Smooth muscle cell (in vitro differentiated cells): Measurements from ENCODE around the gene RAB13. TPM values are rescaled to one million over a fixed set of nuclear protein-coding genes. Genes with fewer than 3 reads are reported as not detected.
"Not testable (repeated sequence)": the region's sequence is repeated elsewhere in the genome, so short reads cannot be mapped to it uniquely, and the experiment has no call there.

Source experiments
- DNase-seq: peaks from one replicate; lab custom pipeline; 2025; ENCODE audit not compliant: unreplicated experiment; lab: John Stamatoyannopoulos, UW
- H2AFZ ChIP-seq: fragments of 200-600 bp; sonication (generic); 2 replicates; pipeline ENCODE4 v1.6.0; 2016; ENCODE audit warnings: antibody characterized with exemption, low read depth, mild to moderate bottlenecking
- H3F3A ChIP-seq: fragments of 200-600 bp; sonication (generic); 2 replicates; pipeline ENCODE4 v1.6.0; 2017; ENCODE audit warnings: antibody characterized with exemption, low read depth
- H3K27ac ChIP-seq: fragments of 200-600 bp; sonication (generic); 2 replicates; pipeline ENCODE4 v1.5.1; 2016; ENCODE audit warnings: low read depth, mild to moderate bottlenecking
- H3K27me3 ChIP-seq: fragments of 200-600 bp; sonication (generic); 2 replicates; pipeline ENCODE4 v1.6.1; 2016; ENCODE audit warnings: low read depth, mild to moderate bottlenecking
- H3K36me3 ChIP-seq: fragments of 200-600 bp; sonication (generic); 2 replicates; pipeline ENCODE4 v1.5.1; 2016; ENCODE audit warnings: low read depth
- H3K4me1 ChIP-seq: fragments of 200-600 bp; sonication (generic); 2 replicates; pipeline ENCODE4 v1.5.1; 2016; ENCODE audit warnings: low read depth
- H3K4me2 ChIP-seq: fragments of 200-600 bp; sonication (generic); 2 replicates; pipeline ENCODE4 v1.6.0; 2016; ENCODE audit warnings: mild to moderate bottlenecking
- H3K4me3 ChIP-seq: fragments of 200-600 bp; sonication (generic); 2 replicates; pipeline ENCODE4 v1.5.1; 2016; ENCODE audit warnings: mild to moderate bottlenecking
- H3K79me2 ChIP-seq: fragments of 200-600 bp; sonication (generic); 2 replicates; pipeline ENCODE4 v1.6.0; 2016; ENCODE audit warnings: low read depth, mild to moderate bottlenecking
- H3K9ac ChIP-seq: fragments of 200-600 bp; sonication (generic); 2 replicates; pipeline ENCODE4 v1.6.0; 2016; ENCODE audit warnings: low read depth
- H3K9me3 ChIP-seq: fragments of 200-600 bp; sonication (generic); replicated peaks from 2 replicates; pipeline ENCODE4 v1.5.1; 2016; ENCODE audit warnings: low read depth
- H4K20me1 ChIP-seq: fragments of 200-600 bp; sonication (generic); 2 replicates; pipeline ENCODE4 v1.6.0; 2016; ENCODE audit warnings: low read depth
- CTCF ChIP-seq: fragments of 200-600 bp; sonication (generic); IDR thresholded peaks from 2 replicates; pipeline ENCODE4 v1.5.1; 2017; ENCODE audit warnings: borderline replicate concordance, mild to moderate bottlenecking, antibody characterized with exemption; ENCODE audit not compliant: insufficient read depth, poor library complexity, severe bottlenecking
- WGBS: methylation state at CpG from one replicate; pipeline ENCODE4 v1.1.7; 2016; ENCODE audit warnings: low lambda C conversion rate; 5-methylcytosine and 5-hydroxymethylcytosine counted together
- polyA plus RNA-seq: library from polyadenylated mRNA; unstranded; fragments of >200 nt; fragmentation: Nextera tagmentation; extraction: Ambion mirVana; gene quantifications from 2 replicates; pipeline ENCODE4 v1.2.1, GENCODE V29; 2016
- total RNA-seq: library from RNA; depleted of rRNA; stranded (reverse); fragments of >200 nt; gene quantifications from 2 replicates; pipeline ENCODE4 v1.2.3, GENCODE V29; 2014

RAB13 gene
- total and polyA plus RNA-seq, 2 experiments from 2014 or later = 48.3 to 131 TPM

GRCh38 chr1:153987621-153988020, 1.5 kb upstream of the RAB13 start:
- 93% methylated on average over 8 of the region's 8 CpGs for WGBS
- Histone ChIP-seq H3F3A (peaks cover 4% of the 10 kb centered on the region), H3K27me3 (no peaks in the 10 kb centered on the region), H2AFZ (no peak overlapping the region), H3K27ac (no peak overlapping the region), H3K4me1 (peaks cover 25% of the 10 kb centered on the region), H4K20me1 (peaks cover 21% of the 10 kb centered on the region), H3K9me3 (no peaks in the 10 kb centered on the region), H3K79me2 (peaks cover 29% of the 10 kb centered on the region), H3K36me3 (no peaks in the 10 kb centered on the region), H3K4me3 (no peak overlapping the region), H3K4me2 (no peak overlapping the region), H3K9ac (no peak overlapping the region)
- DNase-seq = no peak
- no peak for TF ChIP-seq CTCF

- TF ChIP-seq CTCF = no peak
- Histone ChIP-seq H3K79me2 (peaks cover 13% of the 10 kb centered on the region), H3K4me2 (peak overlapping the region; percentile 87), H3K9me3 (no peaks in the 10 kb centered on the region), H3K27me3 (no peaks in the 10 kb centered on the region), H3K9ac (peak overlapping the region; percentile 66), H3K27ac (peak overlapping the region; percentile 75), H3K36me3 (no peaks in the 10 kb centered on the region), H4K20me1 (peaks cover 4% of the 10 kb centered on the region), H3F3A (no peaks in the 10 kb centered on the region), H3K4me1 (peaks cover 14% of the 10 kb centered on the region), H3K4me3 (peak overlapping the region; percentile 61), H2AFZ (peak overlapping the region; percentile 54)
- DNase-seq = peak; percentile 36
- WGBS = 3% methylated on average over 7 of the region's 7 CpGs
Observed at GRCh38 chr1:153985341-153985912, 712 bp downstream of the RAB13 start.

- TF ChIP-seq CTCF = no peak
- H3K4me3 ChIP-seq = peak overlapping the region; percentile 61
- H4K20me1 ChIP-seq = peaks cover 4% of the 10 kb centered on the region
- H3K4me1 ChIP-seq = peaks cover 14% of the 10 kb centered on the region
- H3F3A ChIP-seq = peaks cover 1% of the 10 kb centered on the region
- no peaks in the 10 kb centered on the region for H3K27me3 ChIP-seq
- H3K36me3 ChIP-seq = no peaks in the 10 kb centered on the region
- H3K4me2 ChIP-seq = peak overlapping the region; percentile 87
- H2AFZ ChIP-seq = no peak overlapping the region
- H3K79me2 ChIP-seq = peaks cover 13% of the 10 kb centered on the region
- H3K9me3 ChIP-seq = no peaks in the 10 kb centered on the region
- peak overlapping the region; percentile 75 for H3K27ac ChIP-seq
- no peak overlapping the region for H3K9ac ChIP-seq
- DNase-seq = no peak
- 77% methylated on average over 6 of the region's 6 CpGs for WGBS
Observed at GRCh38 chr1:153984123-153984894, 1.8 kb downstream of the RAB13 start.

DNA sequence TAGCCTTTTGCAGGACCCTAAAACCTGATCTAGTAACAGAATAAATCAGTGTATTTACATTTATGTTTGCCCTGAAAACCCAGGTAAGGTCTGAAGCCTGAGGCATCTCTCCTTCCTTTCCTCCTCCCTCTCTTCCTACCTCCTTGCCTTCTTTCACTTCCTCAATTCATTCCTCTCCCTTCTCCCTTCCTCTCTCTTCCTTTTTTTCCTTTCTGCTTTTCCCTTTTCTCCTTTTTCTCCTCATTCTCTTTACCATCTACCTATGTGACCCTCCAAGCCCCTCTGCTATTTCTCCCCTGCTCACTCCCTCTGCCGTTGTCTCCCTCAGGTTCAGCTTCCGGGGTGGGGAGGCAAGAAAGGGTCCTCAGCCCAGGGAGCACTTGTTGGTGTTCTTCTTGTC, 4.4 kb downstream of the RAB13 start:
- 96% methylated on average over 2 of the region's 2 CpGs for WGBS
- not testable (repeated sequence) for H3K9ac ChIP-seq, H3K36me3 ChIP-seq, H3K4me2 ChIP-seq, DNase-seq, H3K27ac ChIP-seq, H2AFZ ChIP-seq, H4K20me1 ChIP-seq, H3K27me3 ChIP-seq, H3K9me3 ChIP-seq, H3K4me3 ChIP-seq
- Histone ChIP-seq H3K4me1 (peaks cover 14% of the 10 kb centered on the region), H3K79me2 (peaks cover 20% of the 10 kb centered on the region), H3F3A (peaks cover 15% of the 10 kb centered on the region)

DNA sequence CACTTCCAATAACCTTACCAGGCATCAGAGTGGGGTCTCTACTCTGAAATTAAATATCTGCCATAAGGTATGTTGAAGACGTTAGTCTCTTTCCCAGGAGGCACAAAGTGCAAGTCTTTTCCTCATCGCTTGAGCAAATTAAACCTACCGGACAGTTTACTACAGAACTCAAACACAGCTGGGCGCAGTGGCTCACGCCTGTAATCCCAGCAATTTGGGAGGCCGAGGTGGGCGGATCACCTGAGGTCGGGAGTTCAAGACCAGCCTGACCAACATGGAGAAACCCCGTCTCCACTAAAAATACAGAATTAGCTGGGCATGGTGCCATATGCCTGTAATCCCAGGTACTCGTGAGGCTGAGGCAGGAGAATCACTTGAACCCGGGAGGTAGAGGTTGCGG, 7.0 kb downstream of the RAB13 start:
- H3K9me3 ChIP-seq, H3K27ac ChIP-seq, DNase-seq, H2AFZ ChIP-seq, H3K4me2 ChIP-seq, H3K4me3 ChIP-seq, H3K9ac ChIP-seq, H4K20me1 ChIP-seq, H3K4me1 ChIP-seq, H3K27me3 ChIP-seq, H3K36me3 ChIP-seq: not testable (repeated sequence)
- peaks cover 22% of the 10 kb centered on the region for H3K79me2 ChIP-seq
- H3F3A ChIP-seq = peaks cover 19% of the 10 kb centered on the region
- 97% methylated on average over 12 of the region's 12 CpGs for WGBS
